Measurements from ENCODE around the gene TJP1. TPM values are rescaled to one million over a fixed set of nuclear protein-coding genes. Genes with fewer than 3 reads are reported as not detected.

Gene TJP1
- total RNA-seq, 1 experiment from 2014 or later = 140 TPM

DNA sequence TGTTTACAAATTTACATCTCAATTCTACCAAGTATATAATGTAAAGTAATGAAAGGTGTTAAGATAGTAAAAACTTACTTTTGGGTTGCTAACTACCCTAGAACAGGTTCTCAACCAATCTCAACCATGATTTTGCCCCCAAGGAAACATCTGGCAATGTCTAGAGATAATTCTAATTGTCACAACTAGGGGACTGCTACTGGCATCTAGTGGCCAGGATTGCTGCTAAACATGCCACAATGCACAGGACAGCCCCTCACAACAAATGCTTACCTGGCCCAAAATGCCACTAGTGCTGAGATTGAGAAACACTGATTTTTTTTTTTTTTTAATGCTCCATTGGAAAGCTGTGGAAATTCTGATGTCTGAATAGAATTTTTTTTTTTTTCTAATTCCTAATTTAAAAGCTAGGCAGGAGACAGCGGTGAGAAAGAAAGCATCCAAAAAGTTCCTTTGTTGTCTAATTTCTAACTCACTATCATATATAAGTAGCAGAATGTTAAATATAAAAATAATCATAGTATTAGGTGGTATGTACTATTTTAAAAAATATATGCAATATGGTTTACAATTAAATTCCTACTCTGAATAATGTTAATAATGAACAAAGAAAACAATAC lies 81.5 kb downstream of the TJP1 start:
- Mint-ChIP-seq H3K9me3 (no peaks in the 10 kb centered on the region), H3K36me3 (ENCODE audit: insufficient read depth in 1 of 3, low read depth in 3 of 3) (peaks cover 20 to 55% (median 51%) of the 10 kb centered on the region in 3 experiments; a peak in 6 of 7 replicates), H3K27ac (no peak overlapping the region), H3K27me3 (ENCODE audit: low read depth) (no peaks in the 10 kb centered on the region), H3K4me1 (no peaks in the 10 kb centered on the region), H3K4me3 (no peak overlapping the region)
- H3K4me2 ChIP-seq (ENCODE audit: insufficient read depth, insufficient read length, low read length) = no peak overlapping the region
- no peak overlapping the region for H2AFZ ChIP-seq (ENCODE audit: low read length)
- TF ChIP-seq, protein P1, sequence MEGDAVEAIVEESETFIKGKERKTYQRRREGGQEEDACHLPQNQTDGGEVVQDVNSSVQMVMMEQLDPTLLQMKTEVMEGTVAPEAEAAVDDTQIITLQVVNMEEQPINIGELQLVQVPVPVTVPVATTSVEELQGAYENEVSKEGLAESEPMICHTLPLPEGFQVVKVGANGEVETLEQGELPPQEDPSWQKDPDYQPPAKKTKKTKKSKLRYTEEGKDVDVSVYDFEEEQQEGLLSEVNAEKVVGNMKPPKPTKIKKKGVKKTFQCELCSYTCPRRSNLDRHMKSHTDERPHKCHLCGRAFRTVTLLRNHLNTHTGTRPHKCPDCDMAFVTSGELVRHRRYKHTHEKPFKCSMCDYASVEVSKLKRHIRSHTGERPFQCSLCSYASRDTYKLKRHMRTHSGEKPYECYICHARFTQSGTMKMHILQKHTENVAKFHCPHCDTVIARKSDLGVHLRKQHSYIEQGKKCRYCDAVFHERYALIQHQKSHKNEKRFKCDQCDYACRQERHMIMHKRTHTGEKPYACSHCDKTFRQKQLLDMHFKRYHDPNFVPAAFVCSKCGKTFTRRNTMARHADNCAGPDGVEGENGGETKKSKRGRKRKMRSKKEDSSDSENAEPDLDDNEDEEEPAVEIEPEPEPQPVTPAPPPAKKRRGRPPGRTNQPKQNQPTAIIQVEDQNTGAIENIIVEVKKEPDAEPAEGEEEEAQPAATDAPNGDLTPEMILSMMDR (conservative IDR thresholded peaks at IDR 0.05) = peak; percentile 40; the same call in 1 of the 3 replicates
- H3K56ac ChIP-seq (ENCODE audit: insufficient read length, low read depth, low read length) = no peak overlapping the region
- H2BK15ac ChIP-seq (ENCODE audit: low read depth, low read length) = no peak overlapping the region
- H3K79me2 ChIP-seq (ENCODE audit: insufficient read depth, low read length) = no peaks in the 10 kb centered on the region
- DNase-seq = no peak
- H3K23me2 ChIP-seq (ENCODE audit: insufficient read length, low read depth, low read length, poor library complexity, severe bottlenecking) = no peaks in the 10 kb centered on the region
- H2BK120ac ChIP-seq (ENCODE audit: low read depth, low read length, poor library complexity, severe bottlenecking) = no peak overlapping the region
- no peak overlapping the region for H3K18ac ChIP-seq (ENCODE audit: insufficient read length, low read depth, low read length)
- H3K14ac ChIP-seq (ENCODE audit: insufficient read depth, low read length) = no peak overlapping the region
- H3K9ac ChIP-seq (ENCODE audit: extremely low read depth, insufficient read length, low read length) = no peak overlapping the region
- H3T11ph ChIP-seq (ENCODE audit: low read length) = no peak overlapping the region
- H3K27ac ChIP-seq (ENCODE audit: insufficient read length, low read depth, low read length) = no peak overlapping the region
- no peaks in the 10 kb centered on the region for H3K27me3 ChIP-seq (ENCODE audit: insufficient read depth, low read length)
- H3K23ac ChIP-seq (ENCODE audit: insufficient read length, low read depth, low read length) = no peak overlapping the region
- H4K5ac ChIP-seq (ENCODE audit: insufficient read length, low read depth, low read length) = no peak overlapping the region
- no peaks in the 10 kb centered on the region for H3K79me1 ChIP-seq (ENCODE audit: insufficient read depth, low read depth, low read length, poor library complexity, severe bottlenecking)
- H2AK5ac ChIP-seq (ENCODE audit: insufficient read length, low read length) = no peak overlapping the region
- no peaks in the 10 kb centered on the region for H3K9me3 ChIP-seq (ENCODE audit: control insufficient read depth, low read depth, low read length)
- no peak overlapping the region for H4K8ac ChIP-seq (replicated peaks; ENCODE audit: insufficient read length, low read depth, low read length)
- WGBS (ENCODE audit: extremely low coverage, insufficient read length, low lambda C conversion rate) = no CpG with 5 or more reads among the region's 1 CpG
- H3K4ac ChIP-seq (ENCODE audit: low read depth, low read length) = no peak overlapping the region
- no peak overlapping the region for H2BK20ac ChIP-seq (ENCODE audit: low read depth, low read length, poor library complexity, severe bottlenecking)
- H2BK12ac ChIP-seq (ENCODE audit: insufficient read length, low read depth, low read length) = no peak overlapping the region
- H4K20me1 ChIP-seq (ENCODE audit: control insufficient read depth, insufficient read depth, insufficient read length) = no peaks in the 10 kb centered on the region
- no peak overlapping the region for H4K91ac ChIP-seq (ENCODE audit: insufficient read length, low read depth, low read length)
- no peaks in the 10 kb centered on the region for H3K4me1 ChIP-seq (ENCODE audit: insufficient read depth, low read length)
- H2BK5ac ChIP-seq (ENCODE audit: insufficient read length, low read length) = no peak overlapping the region
